Cardiac muscle cell (in vitro differentiated cells and primary cell): ENCODE measurements around the gene RNASE9. TPM values are rescaled to one million over a fixed set of nuclear protein-coding genes. Genes with fewer than 3 reads are reported as not detected.

Experiments used
- DNase-seq, 2 donors: peaks; one replicate each; pipeline versions ENCODE4 v3.0.0 to v3.0.0-alpha.2; 2010 to 2017; ENCODE audit warnings: low read depth in 1 of 2, low spot score in 1 of 2
- H3K27ac ChIP-seq: fragments of 200-600 bp; sonication (generic); 2 replicates; pipeline ENCODE4 v1.5.1; 2016
- H3K27me3 ChIP-seq: fragments of 200-600 bp; sonication (generic); 2 replicates; pipeline ENCODE4 v1.6.0; 2016; ENCODE audit warnings: control low read depth
- H3K36me3 ChIP-seq: fragments of 200-600 bp; sonication (generic); 2 replicates; pipeline ENCODE4 v1.5.1; 2016; ENCODE audit warnings: control low read depth
- H3K4me1 ChIP-seq: fragments of 200-600 bp; sonication (generic); 2 replicates; pipeline ENCODE4 v1.8.1; 2017; ENCODE audit warnings: low read depth, mild to moderate bottlenecking, mixed run types
- H3K4me3 ChIP-seq: fragments of 200-600 bp; sonication (generic); 2 replicates; pipeline ENCODE4 v1.5.1; 2016; ENCODE audit warnings: mild to moderate bottlenecking
- H3K9me3 ChIP-seq: fragments of 200-600 bp; sonication (generic); 2 replicates; pipeline ENCODE4 v1.5.1; 2017; ENCODE audit warnings: low read depth, mild to moderate bottlenecking, control low read depth
- CTCF ChIP-seq: IDR thresholded peaks from 2 replicates; pipeline ENCODE4 v1.5.1; 2012; ENCODE audit warnings: low read depth, mild to moderate bottlenecking, low read length
- polyA plus RNA-seq: library from polyadenylated mRNA; unstranded; fragments of >200 nt; fragmentation: Nextera tagmentation; extraction: Ambion mirVana; gene quantifications from 2 replicates; pipeline ENCODE4 v1.2.1, GENCODE V29; 2016
- total RNA-seq: library from RNA; depleted of rRNA; stranded (reverse); fragments of >200 nt; gene quantifications from 2 replicates; pipeline ENCODE4 v1.2.3, GENCODE V29; 2016

The RNASE9 gene
- total and polyA plus RNA-seq, 2 experiments from 2014 or later: not detected

GRCh38 chr14:20557212-20557542, 3.7 kb downstream of the RNASE9 start:
- Histone ChIP-seq H3K4me3 (no peak overlapping the region), H3K9me3 (no peaks in the 10 kb centered on the region), H3K27me3 (no peaks in the 10 kb centered on the region), H3K36me3 (no peaks in the 10 kb centered on the region), H3K27ac (peak overlapping the region; percentile 97), H3K4me1 (peaks cover 36% of the 10 kb centered on the region)
- TF ChIP-seq CTCF: no peak
- no peak for DNase-seq

GRCh38 chr14:20556500-20557211, 4.2 kb downstream of the RNASE9 start:
- Histone ChIP-seq H3K4me1 (peaks cover 36% of the 10 kb centered on the region), H3K9me3 (no peaks in the 10 kb centered on the region), H3K27ac (peak overlapping the region; percentile 97), H3K4me3 (no peak overlapping the region), H3K27me3 (no peaks in the 10 kb centered on the region), H3K36me3 (no peaks in the 10 kb centered on the region)
- TF ChIP-seq CTCF: no peak
- DNase-seq: peak in 1 of 2 donors; percentile 28

- Histone ChIP-seq H3K4me1 (peaks cover 36% of the 10 kb centered on the region), H3K4me3 (no peak overlapping the region), H3K27me3 (no peaks in the 10 kb centered on the region), H3K9me3 (no peaks in the 10 kb centered on the region), H3K36me3 (no peaks in the 10 kb centered on the region), H3K27ac (peak overlapping the region; percentile 14)
- DNase-seq: no peak
- TF ChIP-seq CTCF: no peak
Measured at GRCh38 chr14:20555845-20556244, 5.0 kb downstream of the RNASE9 start.

GRCh38 chr14:20553024-20553423, 7.8 kb downstream of the RNASE9 start:
- Histone ChIP-seq H3K27ac (no peak overlapping the region), H3K9me3 (no peaks in the 10 kb centered on the region), H3K4me1 (peaks cover 18% of the 10 kb centered on the region), H3K36me3 (no peaks in the 10 kb centered on the region), H3K4me3 (no peak overlapping the region), H3K27me3 (no peaks in the 10 kb centered on the region)
- no peak for DNase-seq
- TF ChIP-seq CTCF: no peak

GRCh38 chr14:20551606-20552005, 9.2 kb downstream of the RNASE9 start:
- Histone ChIP-seq H3K36me3 (no peaks in the 10 kb centered on the region), H3K27ac (no peak overlapping the region), H3K4me3 (no peak overlapping the region), H3K4me1 (peaks cover 4% of the 10 kb centered on the region), H3K27me3 (no peaks in the 10 kb centered on the region), H3K9me3 (no peaks in the 10 kb centered on the region)
- TF ChIP-seq CTCF: no peak
- no peak for DNase-seq
